Natural killer cell treated with Interleukin-12 subunit alpha and Interleukin-12 subunit beta and Interleukin-15 and Interleukin-18, amount 100 ng/mL, for 72 hours (primary cell): ENCODE measurements around the gene MERTK. TPM values are rescaled to one million over a fixed set of nuclear protein-coding genes. Genes with fewer than 3 reads are reported as not detected.
"Not testable (repeated sequence)": the region's sequence is repeated elsewhere in the genome, so short reads cannot be mapped to it uniquely, and the experiment has no call there.

Experiments used
- ATAC-seq, 2 donors: fragments of 150-1000 bp; cut with Tn5 transposase in 1 of 2; sonication (Bioruptor Pico), chemical (Tn5 transposase) in 1 of 2; 2 replicates each; pipeline ENCODE4 v1.10.0; 2021
- DNase-seq: peaks from one replicate; pipeline ENCODE4 v3.0.0; 2022; ENCODE audit warnings: low spot score
- H3K27ac Mint-ChIP-seq, 2 donors: 1 replicate in 1 of 2; 2 replicates in 1 of 2; pipeline ENCODE4 v1.8.0; 2022; ENCODE audit warnings: mixed read lengths in 2 of 2, mild to moderate bottlenecking in 1 of 2, moderate library complexity in 1 of 2
- H3K27me3 Mint-ChIP-seq, 2 donors: 1 replicate in 1 of 2; 2 replicates in 1 of 2; pipeline ENCODE4 v1.8.0; 2022; ENCODE audit warnings: mixed read lengths in 2 of 2
- H3K36me3 Mint-ChIP-seq: one replicate; pipeline ENCODE4 v1.8.0; 2022; ENCODE audit warnings: mixed read lengths
- H3K4me1 Mint-ChIP-seq, 2 donors: 1 replicate in 1 of 2; 2 replicates in 1 of 2; pipeline ENCODE4 v1.8.0; 2022; ENCODE audit warnings: low read depth in 2 of 2, mixed read lengths in 2 of 2, mild to moderate bottlenecking in 1 of 2
- H3K4me3 Mint-ChIP-seq: one replicate; pipeline ENCODE4 v1.8.0; 2022; ENCODE audit warnings: mixed read lengths
- H3K9me3 Mint-ChIP-seq: 2 replicates; pipeline ENCODE4 v1.8.0; 2022; ENCODE audit warnings: mixed read lengths
- total RNA-seq, 2 donors: library from RNA; stranded (reverse); gene quantifications; one replicate each; pipeline ENCODE4 v1.2.3, GENCODE V29; 2022

MERTK gene
- total RNA-seq, 2 donors from 2014 or later: 0.40 to 0.67 TPM

DNA sequence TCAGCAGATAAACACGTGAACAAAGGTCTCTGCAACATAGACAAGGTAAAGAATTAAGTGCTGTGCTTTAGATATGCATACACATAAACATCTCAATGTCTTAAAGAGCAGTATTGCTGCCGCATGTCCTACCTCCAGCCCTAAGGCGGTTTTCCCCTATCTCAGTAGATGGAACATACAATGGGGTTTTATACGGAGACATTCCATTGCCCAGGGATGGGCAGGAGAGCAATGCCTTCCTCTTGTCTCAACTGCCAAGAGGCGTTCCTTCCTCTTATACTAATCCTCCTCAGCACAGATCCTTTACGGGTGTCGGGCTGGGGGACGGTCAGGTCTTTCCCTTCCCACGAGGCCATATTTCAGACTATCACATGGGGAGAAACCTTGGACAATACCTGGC lies 64.7 kb downstream of the MERTK start:
- H3K27ac Mint-ChIP-seq, H3K27me3 Mint-ChIP-seq, H3K4me3 Mint-ChIP-seq, H3K9me3 Mint-ChIP-seq, DNase-seq, H3K4me1 Mint-ChIP-seq, ATAC-seq, H3K36me3 Mint-ChIP-seq: not testable (repeated sequence)

DNA sequence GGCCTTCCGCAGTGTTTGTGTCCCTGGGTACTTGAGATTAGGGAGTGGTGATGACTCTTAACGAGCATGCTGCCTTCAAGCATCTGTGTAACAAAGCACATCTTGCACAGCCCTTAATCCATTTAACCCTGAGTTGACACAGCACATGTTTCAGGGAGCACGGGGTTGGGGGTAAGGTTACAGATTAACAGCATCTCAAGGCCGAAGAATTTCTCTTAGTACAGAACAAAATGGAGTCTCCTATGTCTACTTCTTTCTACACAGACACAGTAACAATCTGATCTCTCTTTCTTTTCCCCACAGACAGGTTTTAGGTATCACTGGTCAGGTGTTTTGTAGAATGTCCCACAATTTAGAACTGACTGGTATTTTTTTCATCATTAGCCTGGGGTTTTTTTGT lies 65.1 kb downstream of the MERTK start:
- not testable (repeated sequence) for H3K36me3 Mint-ChIP-seq, H3K9me3 Mint-ChIP-seq, H3K27ac Mint-ChIP-seq, ATAC-seq, H3K4me3 Mint-ChIP-seq, DNase-seq, H3K27me3 Mint-ChIP-seq, H3K4me1 Mint-ChIP-seq

DNA sequence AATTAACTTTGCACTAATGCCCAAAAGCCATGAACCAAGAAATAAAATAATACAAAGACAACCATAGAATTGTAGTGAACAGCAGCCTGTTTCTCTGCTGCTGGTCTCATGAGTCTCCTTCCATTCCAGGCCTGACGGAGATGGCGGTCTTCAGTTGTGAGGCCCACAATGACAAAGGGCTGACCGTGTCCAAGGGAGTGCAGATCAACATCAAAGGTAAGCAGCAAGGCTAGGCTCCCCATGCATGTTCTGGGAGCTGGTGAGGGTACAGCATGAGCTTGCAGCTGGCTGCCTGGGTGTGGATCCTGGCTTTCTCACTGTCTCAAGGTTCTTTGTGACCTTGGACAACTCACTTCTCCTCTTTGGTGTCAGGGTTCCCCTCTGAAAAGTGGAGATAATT lies 66.7 kb downstream of the MERTK start:
- H3K4me1 Mint-ChIP-seq: no peaks in the 10 kb centered on the region
- no peak overlapping the region for H3K4me3 Mint-ChIP-seq
- H3K36me3 Mint-ChIP-seq: no peaks in the 10 kb centered on the region
- ATAC-seq: peak in 1 of 2 donors; percentile 36
- no peak overlapping the region for H3K27ac Mint-ChIP-seq
- DNase-seq: no peak
- no peaks in the 10 kb centered on the region for H3K9me3 Mint-ChIP-seq
- peaks cover 0 to 6% of the 10 kb centered on the region in 2 donors for H3K27me3 Mint-ChIP-seq

DNA sequence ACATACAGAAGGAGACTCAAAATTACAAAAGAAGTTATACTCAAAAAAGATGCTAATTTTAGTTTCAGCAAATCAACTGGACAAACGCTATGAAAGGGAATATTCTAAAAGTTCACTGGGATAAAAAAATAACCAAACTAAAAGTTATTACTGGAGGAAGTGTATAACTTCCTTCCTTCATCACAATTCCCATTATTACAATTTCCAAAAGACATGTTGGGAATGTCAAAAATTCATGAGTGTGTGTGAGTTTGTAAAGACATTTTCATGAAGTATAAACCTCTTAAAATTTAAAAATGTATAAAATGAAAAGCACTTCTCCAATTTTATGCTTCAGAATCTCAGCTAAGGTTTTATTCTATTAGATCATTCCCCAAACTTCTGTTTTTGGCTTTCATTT lies 67.8 kb downstream of the MERTK start:
- ATAC-seq: no peak
- no peaks in the 10 kb centered on the region for H3K4me1 Mint-ChIP-seq
- no peaks in the 10 kb centered on the region for H3K36me3 Mint-ChIP-seq
- no peak overlapping the region for H3K27ac Mint-ChIP-seq
- peaks cover 0 to 11% of the 10 kb centered on the region in 2 donors for H3K27me3 Mint-ChIP-seq
- H3K4me3 Mint-ChIP-seq: no peak overlapping the region
- no peaks in the 10 kb centered on the region for H3K9me3 Mint-ChIP-seq
- DNase-seq: no peak

DNA sequence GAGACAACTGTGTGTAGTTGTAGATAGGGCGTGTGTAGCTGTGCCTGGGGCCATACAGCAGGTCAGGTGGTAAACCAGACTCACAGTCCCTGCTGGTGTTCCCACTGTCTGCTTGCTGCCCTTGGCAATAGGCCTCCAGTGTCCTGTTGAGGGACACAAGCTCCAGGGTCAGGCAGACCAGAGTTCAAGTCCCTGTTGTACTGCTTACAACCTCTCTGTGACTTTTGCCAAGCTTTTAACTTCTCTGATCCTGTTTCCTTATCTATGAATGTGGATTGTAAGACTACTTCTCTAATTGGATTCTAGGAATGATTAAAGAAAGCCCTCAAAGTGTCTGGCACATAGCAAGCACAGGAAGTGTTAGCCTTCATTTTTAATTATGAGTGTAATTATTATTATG lies 68.6 kb downstream of the MERTK start:
- no peaks in the 10 kb centered on the region for H3K4me1 Mint-ChIP-seq
- no peak overlapping the region for H3K4me3 Mint-ChIP-seq
- H3K9me3 Mint-ChIP-seq: no peaks in the 10 kb centered on the region
- DNase-seq (no peak), ATAC-seq (peak in 1 of 2 donors; percentile 38)
- no peak overlapping the region for H3K27ac Mint-ChIP-seq
- no peaks in the 10 kb centered on the region for H3K36me3 Mint-ChIP-seq
- peaks cover 3 to 19% of the 10 kb centered on the region in 2 donors for H3K27me3 Mint-ChIP-seq

DNA sequence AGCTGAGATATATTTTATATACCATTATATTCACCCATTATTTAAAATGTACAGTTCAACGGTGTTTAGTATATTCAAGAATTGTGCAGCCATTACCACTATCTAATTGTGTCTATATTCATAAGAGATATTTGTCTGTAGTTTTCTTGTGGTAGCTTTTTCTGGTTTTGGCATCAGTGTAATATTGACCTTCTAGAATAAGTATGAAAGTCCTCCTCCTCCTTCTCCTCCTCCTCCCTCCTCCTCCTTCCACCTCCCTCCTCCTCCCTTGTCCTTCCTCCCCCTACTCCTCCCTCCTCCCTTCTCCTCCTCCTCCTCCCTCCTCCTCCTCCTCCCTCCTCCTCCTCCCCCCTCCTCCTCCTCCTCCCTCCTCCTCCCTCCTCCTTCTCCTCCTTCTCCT lies 72.0 kb downstream of the MERTK start:
- Mint-ChIP-seq H3K27me3 (peaks cover 3 to 19% of the 10 kb centered on the region in 2 donors), H3K4me3 (no peak overlapping the region), H3K27ac (no peak overlapping the region), H3K9me3 (no peaks in the 10 kb centered on the region), H3K4me1 (no peaks in the 10 kb centered on the region), H3K36me3 (no peaks in the 10 kb centered on the region)
- DNase-seq (no peak), ATAC-seq (no peak)

DNA sequence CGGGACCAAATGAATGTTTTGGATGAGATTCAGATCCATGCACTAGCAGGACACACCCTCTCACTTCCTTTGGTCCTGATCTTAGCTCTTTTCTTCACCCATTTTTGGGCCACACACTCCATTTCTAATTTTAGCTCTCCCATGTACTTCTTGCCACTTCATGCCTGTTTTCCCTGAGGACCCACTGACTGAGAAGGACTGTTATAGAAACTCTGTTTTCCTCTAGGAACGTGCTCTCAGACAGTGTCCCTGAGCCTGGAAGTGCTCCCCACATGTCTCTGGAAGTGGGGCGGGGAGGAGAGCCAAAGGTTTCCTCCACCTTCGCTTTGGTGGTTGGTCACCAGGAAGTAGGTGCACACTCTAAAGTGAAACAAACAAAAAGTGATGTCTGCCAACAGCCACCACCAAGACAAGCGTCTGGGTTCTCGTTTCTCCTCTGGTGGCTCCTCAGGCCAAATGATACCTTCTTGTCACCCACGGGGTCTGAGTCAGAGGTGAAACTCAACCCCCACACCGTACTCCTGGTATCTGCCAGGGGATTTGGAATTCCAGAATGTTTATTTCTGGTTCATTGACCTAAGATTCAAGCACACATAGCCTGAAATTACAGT lies 74.7 kb downstream of the MERTK start:
- H3K4me1 Mint-ChIP-seq: no peaks in the 10 kb centered on the region
- peaks cover 3 to 17% of the 10 kb centered on the region in 2 donors for H3K27me3 Mint-ChIP-seq
- no peak overlapping the region for H3K27ac Mint-ChIP-seq
- H3K36me3 Mint-ChIP-seq: peaks cover 13% of the 10 kb centered on the region
- no peak for DNase-seq
- no peak for ATAC-seq
- no peak overlapping the region for H3K4me3 Mint-ChIP-seq
- peaks cover 8% of the 10 kb centered on the region for H3K9me3 Mint-ChIP-seq

DNA sequence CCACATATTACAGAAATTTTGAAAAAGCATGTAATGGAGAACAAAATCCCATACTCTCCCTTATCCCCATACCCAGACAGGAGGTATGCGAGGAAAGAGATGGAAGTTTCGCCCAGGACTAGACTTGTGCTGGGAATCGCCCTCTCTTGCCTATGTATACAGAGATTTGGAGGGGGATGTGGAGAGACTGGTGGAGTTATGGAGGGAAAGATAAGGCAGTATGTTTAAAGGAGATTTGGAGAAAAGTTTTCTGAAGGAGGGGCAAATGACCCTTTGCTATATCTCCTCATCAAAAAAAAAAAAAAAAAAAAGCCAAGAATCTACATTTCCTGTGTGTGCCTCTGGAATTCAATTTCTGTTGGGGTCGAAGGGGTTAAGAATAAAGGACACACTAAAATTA lies 75.3 kb downstream of the MERTK start:
- Mint-ChIP-seq H3K27ac (no peak overlapping the region), H3K9me3 (peaks cover 8% of the 10 kb centered on the region), H3K4me3 (no peak overlapping the region), H3K4me1 (no peaks in the 10 kb centered on the region), H3K36me3 (peaks cover 14% of the 10 kb centered on the region), H3K27me3 (peaks cover 3 to 17% of the 10 kb centered on the region in 2 donors)
- DNase-seq (no peak), ATAC-seq (no peak)

DNA sequence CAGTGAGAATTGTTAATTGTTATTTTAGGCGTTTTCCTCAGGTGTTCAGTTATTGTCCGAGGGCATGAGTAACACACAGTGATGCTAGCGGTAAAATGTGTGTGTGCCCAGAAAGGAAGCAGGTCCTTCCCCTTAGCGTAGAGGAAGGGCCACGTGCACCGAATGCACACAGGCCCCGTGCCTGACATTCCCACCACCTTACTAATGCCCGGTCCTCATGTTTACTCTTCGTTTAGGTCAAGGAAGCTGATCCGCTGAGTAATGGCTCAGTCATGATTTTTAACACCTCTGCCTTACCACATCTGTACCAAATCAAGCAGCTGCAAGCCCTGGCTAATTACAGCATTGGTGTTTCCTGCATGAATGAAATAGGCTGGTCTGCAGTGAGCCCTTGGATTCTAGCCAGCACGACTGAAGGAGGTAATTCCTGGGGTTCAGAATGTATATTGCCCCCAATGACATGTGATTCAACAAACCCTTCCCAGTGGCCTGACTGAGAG lies 76.7 kb downstream of the MERTK start:
- H3K27ac Mint-ChIP-seq: no peak overlapping the region
- H3K4me1 Mint-ChIP-seq: no peaks in the 10 kb centered on the region
- ATAC-seq: no peak

DNA sequence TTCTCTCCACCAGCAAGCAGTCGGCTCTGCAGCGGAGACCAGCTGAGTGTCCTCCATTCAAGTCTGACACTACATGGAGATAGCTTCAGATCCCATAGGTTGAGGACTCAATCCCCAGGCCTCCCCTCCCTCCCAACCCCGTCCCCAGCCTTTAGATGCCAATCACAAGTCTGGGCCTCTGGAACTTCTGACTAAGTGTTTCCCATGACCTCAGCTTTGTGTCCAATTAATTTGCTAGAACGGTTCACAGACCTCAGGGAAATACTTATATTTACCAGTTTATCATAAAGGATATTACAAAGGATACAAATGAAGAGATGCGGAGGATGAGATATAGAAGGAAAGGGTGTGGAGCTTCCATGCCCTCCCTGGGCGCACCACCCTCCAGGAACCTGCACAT lies 77.4 kb downstream of the MERTK start:
- Mint-ChIP-seq H3K27me3 (peaks cover 3 to 17% of the 10 kb centered on the region in 2 donors), H3K4me1 (no peaks in the 10 kb centered on the region), H3K36me3 (peaks cover 14% of the 10 kb centered on the region), H3K4me3 (no peak overlapping the region), H3K9me3 (peaks cover 8% of the 10 kb centered on the region), H3K27ac (no peak overlapping the region)
- no peak for ATAC-seq
- no peak for DNase-seq

More for the DNA sequence above, 76.7 kb downstream of the MERTK start:
- Mint-ChIP-seq H3K9me3 (peaks cover 8% of the 10 kb centered on the region), H3K4me3 (no peak overlapping the region), H3K36me3 (peaks cover 14% of the 10 kb centered on the region), H3K27me3 (peaks cover 3 to 17% of the 10 kb centered on the region in 2 donors)
- DNase-seq: no peak

DNA sequence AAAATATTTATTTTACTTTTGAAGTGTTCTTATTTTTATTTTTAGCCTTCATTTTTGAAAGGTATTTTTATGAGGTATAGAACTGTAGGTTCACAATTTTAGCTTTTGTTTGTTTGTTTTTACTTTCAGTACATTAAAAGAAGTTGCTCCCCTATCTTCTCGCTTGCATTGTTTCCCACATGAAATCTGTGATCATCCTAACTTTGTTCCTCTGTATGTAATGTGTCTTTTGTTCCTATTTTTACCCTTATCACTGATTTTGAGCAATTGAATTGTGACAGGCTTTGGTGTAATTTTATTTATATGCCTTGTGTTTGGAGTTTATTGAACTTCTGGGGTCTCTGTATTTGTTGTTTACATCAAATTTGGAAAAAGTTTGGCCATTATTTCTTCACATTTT lies 78.8 kb downstream of the MERTK start:
- Mint-ChIP-seq H3K27me3 (peaks cover 0 to 5% of the 10 kb centered on the region in 2 donors), H3K4me1 (peaks cover 0 to under 1% of the 10 kb centered on the region in 2 donors), H3K4me3 (no peak overlapping the region), H3K36me3 (peaks cover 14% of the 10 kb centered on the region), H3K27ac (no peak overlapping the region), H3K9me3 (peaks cover 8% of the 10 kb centered on the region)
- ATAC-seq (no peak), DNase-seq (no peak)

DNA sequence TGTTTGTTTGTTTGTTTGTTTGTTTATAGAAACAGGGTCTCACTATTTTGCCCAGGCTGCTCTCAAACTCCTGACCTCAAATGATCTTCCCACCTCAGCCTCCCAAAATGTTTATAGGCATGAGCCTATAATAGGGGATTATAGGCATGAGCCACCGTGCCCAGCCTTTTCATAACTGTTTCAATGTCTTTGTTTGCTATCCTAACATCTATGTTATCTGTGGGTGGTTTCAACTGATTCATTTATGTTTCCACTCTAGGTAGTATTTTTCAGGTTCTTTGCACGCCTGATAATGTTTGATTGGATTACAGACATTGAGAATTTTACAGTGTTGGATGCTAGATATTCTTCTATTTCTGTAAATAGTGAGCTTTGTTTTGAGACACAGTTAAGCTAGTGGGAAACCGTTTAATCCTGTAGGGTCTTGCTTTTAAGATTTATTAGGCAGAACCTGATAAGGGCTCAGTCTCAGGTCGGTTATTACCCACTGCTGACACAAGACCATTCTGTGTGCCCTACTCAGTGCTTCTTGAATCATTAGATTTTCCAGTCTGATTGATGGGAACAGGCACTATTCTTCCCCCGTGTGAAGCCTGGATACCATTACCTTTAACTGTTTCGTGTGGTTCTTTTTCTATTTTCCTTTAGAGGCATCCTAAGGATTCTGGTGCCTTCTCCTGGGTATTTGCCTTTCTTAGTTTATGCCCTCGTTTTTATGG lies 80.2 kb downstream of the MERTK start:
- no peak for DNase-seq

DNA sequence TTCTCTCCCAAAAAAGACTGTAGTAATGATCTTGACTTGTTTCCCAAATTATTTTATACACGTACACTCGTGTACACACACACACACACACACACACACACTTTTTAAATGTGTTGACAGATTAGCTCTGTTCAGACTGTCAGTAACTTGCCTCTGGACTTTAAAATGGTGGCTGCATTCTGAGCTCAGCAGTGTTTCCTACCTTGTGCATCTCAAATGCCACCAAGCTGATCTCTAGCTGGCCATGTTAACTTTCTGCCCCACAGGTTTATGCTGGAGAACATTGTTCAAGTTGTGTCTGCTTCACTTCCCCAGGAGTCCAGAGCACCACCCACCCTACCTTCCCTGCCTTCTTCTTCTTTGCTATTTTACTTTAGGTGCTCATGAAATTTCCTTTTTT lies 83.3 kb downstream of the MERTK start:
- peaks cover 8% of the 10 kb centered on the region for H3K9me3 Mint-ChIP-seq
- no peak overlapping the region for H3K27ac Mint-ChIP-seq
- peaks cover 0 to 5% of the 10 kb centered on the region in 2 donors for H3K27me3 Mint-ChIP-seq
- DNase-seq (no peak), ATAC-seq (no peak)
- H3K36me3 Mint-ChIP-seq: peaks cover 14% of the 10 kb centered on the region
- H3K4me1 Mint-ChIP-seq: peaks cover 0 to 12% of the 10 kb centered on the region in 2 donors
- H3K4me3 Mint-ChIP-seq: no peak overlapping the region

More for the DNA sequence above, 80.2 kb downstream of the MERTK start:
- Mint-ChIP-seq H3K9me3 (peaks cover 8% of the 10 kb centered on the region), H3K27ac (no peak overlapping the region), H3K4me1 (peaks cover 0 to 12% of the 10 kb centered on the region in 2 donors), H3K4me3 (no peak overlapping the region), H3K36me3 (peaks cover 14% of the 10 kb centered on the region), H3K27me3 (peaks cover 0 to 5% of the 10 kb centered on the region in 2 donors)
- no peak for ATAC-seq

DNA sequence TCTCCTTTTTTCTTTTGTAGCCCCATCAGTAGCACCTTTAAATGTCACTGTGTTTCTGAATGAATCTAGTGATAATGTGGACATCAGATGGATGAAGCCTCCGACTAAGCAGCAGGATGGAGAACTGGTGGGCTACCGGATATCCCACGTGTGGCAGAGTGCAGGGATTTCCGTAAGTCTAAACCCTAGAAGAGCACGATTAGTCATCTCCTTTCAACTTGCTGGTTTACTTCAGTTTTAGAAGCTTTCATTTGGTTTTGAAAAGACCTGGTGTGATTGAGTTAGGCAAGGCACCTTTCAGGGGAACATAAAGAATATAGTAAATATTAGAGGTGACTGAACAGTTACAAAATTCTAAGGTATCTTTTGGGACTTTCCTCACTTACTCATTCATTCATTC lies 84.4 kb downstream of the MERTK start:
- Mint-ChIP-seq H3K4me3 (peak overlapping the region; percentile 9), H3K9me3 (peaks cover 1% of the 10 kb centered on the region), H3K36me3 (peaks cover 3% of the 10 kb centered on the region), H3K27ac (peak overlapping the region in 1 of 2 donors; percentile 27), H3K27me3 (no peaks in the 10 kb centered on the region), H3K4me1 (peaks cover 0 to 12% of the 10 kb centered on the region in 2 donors)
- DNase-seq: no peak
- ATAC-seq: peak in 1 of 2 donors; percentile 77
